ENCODE results near the gene FAM53B.

DNA sequence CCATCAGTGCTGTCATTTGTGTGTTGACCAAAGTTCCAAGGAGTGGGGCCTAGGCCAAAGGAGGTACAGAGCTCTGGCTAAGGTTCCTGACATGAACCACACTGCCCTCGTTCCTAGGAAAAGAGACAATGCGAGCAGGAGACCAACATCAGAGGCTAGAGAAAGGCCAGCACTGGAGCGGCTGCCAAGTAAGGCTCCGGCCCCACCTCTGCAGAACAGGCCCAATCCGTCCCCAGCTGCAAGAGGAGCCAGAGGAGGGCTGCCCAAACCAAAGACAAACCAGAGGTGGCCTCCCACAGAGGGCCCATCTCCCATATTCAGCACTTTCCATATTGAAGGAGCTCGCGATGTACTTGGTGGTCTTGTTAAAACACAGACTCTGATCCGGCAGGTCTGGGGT is 81.0 kb downstream of the FAM53B start:
- TF ChIP-seq EZH2 (IDR thresholded peaks at IDR 0.05; ENCODE audit: borderline replicate concordance, low read depth, low read length, poor library complexity, severe bottlenecking): no peak
- TF ChIP-seq CTCF (conservative IDR thresholded peaks at IDR 0.05; ENCODE audit: low read depth, low read length): no peak

All from A673 (cell line).